ENCODE measurements around the gene HSPA9.

- TF ChIP-seq POLR2A (IDR thresholded peaks at IDR 0.05; ENCODE audit: extremely low read depth, insufficient read length) (no peak), CTCF (IDR thresholded peaks at IDR 0.05; ENCODE audit: low read depth, low read length) (no peak)
These were observed 27.3 kb upstream of the HSPA9 start for GRCh38 chr5:138602371-138603000.
